Endothelial cell of umbilical vein (primary cell): ENCODE data around the gene PLCH1. TPM values are rescaled to one million over a fixed set of nuclear protein-coding genes. Genes with fewer than 3 reads are reported as not detected.
"Not testable (repeated sequence)": the region's sequence is repeated elsewhere in the genome, so short reads cannot be mapped to it uniquely, and the experiment has no call there.

Experiments used
- BruUV-seq: library from RNA; stranded (reverse); fragments of 400-500 nt; replicated peaks from 2 replicates; lab custom pipeline; 2021; lab: Mats Ljungman, UMichigan
- CTCF ChIA-PET: fragments of 300-600, 350-600 bp; sonication (Branson Sonifier 250); formaldehyde crosslinking; loops from one replicate; lab custom pipeline; 2021; ENCODE audit warnings: antibody characterized with exemption, inconsistent platforms; lab: Charles Lee
- POLR2A ChIA-PET: fragments of 300-600, 350-600 bp; sonication (Branson Sonifier 250); formaldehyde crosslinking; loops from one replicate; lab custom pipeline; 2021; ENCODE audit warnings: antibody characterized with exemption, inconsistent platforms; lab: Charles Lee
- DNase-seq: peaks from one replicate; pipeline ENCODE4 v3.0.0-alpha.2; 2011; ENCODE audit warnings: low read depth, low spot score
- FAIRE-seq: peaks from 2 replicates; lab custom pipeline; 2011; peaks lifted over from hg19 to GRCh38; lab: Jason Lieb, UNC
- H2AFZ ChIP-seq: 2 replicates; pipeline ENCODE4 v1.6.0; 2012; ENCODE audit warnings: low read depth, low read length, control low read depth, inconsistent platforms
- H3K27ac ChIP-seq: 2 replicates; pipeline ENCODE4 v1.5.1; 2011; ENCODE audit warnings: low read depth, mild to moderate bottlenecking, control low read depth, low read length, moderate library complexity; ENCODE audit not compliant: insufficient read depth
- H3K27me3 ChIP-seq, 2 experiments: 2 replicates each; pipeline versions ENCODE4 v1.6.0 to v1.6.1; 2011; ENCODE audit warnings: low read length in 2 of 2, mixed read lengths in 1 of 2; ENCODE audit not compliant: control insufficient read depth in 2 of 2, insufficient read depth in 2 of 2
- H3K36me3 ChIP-seq, 2 experiments: 2 replicates in 1 of 2; 3 replicates in 1 of 2; pipeline ENCODE4 v1.5.1; 2011; ENCODE audit warnings: low read length in 2 of 2, mild to moderate bottlenecking in 1 of 2, moderate library complexity in 1 of 2; ENCODE audit not compliant: control insufficient read depth in 2 of 2, insufficient read depth in 2 of 2; ENCODE audit errors: extremely low read depth in 1 of 2
- H3K4me1 ChIP-seq: 3 replicates; pipeline ENCODE4 v1.5.1; 2011; ENCODE audit warnings: mild to moderate bottlenecking, low read length; ENCODE audit not compliant: control insufficient read depth, insufficient read depth; ENCODE audit errors: extremely low read depth
- H3K4me2 ChIP-seq: 2 replicates; pipeline ENCODE4 v1.6.1; 2011; ENCODE audit warnings: low read length, control low read depth, mixed read lengths; ENCODE audit not compliant: insufficient read depth
- H3K4me3 ChIP-seq, 3 experiments: fragments of 200-600 bp in 1 of 3; sonication (generic), shearing (Covaris generic) in 1 of 3; replicated peaks in 1 of 3; 2 replicates each; pipeline ENCODE4 v1.5.1; 2011 to 2016; ENCODE audit warnings: control low read depth in 3 of 3, low read length in 3 of 3, mild to moderate bottlenecking in 2 of 3, inconsistent platforms in 1 of 3, low read depth in 1 of 3, moderate library complexity in 1 of 3; ENCODE audit not compliant: insufficient read depth in 1 of 3
- H3K79me2 ChIP-seq: 2 replicates; pipeline ENCODE4 v1.6.0; 2012; ENCODE audit warnings: low read length, inconsistent platforms; ENCODE audit not compliant: control insufficient read depth, insufficient read depth
- H3K9ac ChIP-seq: replicated peaks from 2 replicates; pipeline ENCODE3; 2011; ENCODE audit warnings: low read length, control low read depth; ENCODE audit not compliant: insufficient read depth; ENCODE audit errors: extremely low read depth
- H3K9me1 ChIP-seq: replicated peaks from 3 replicates; pipeline ENCODE4 v1.6.0; 2011; ENCODE audit warnings: mild to moderate bottlenecking, low read length; ENCODE audit not compliant: control insufficient read depth, insufficient read depth; ENCODE audit errors: extremely low read depth
- H3K9me3 ChIP-seq: replicated peaks from 2 replicates; pipeline ENCODE4 v1.5.1; 2012; ENCODE audit warnings: low read length, inconsistent platforms; ENCODE audit not compliant: control insufficient read depth, insufficient read depth
- H4K20me1 ChIP-seq: replicated peaks from 2 replicates; pipeline ENCODE3; 2011; ENCODE audit warnings: mild to moderate bottlenecking, low read length; ENCODE audit not compliant: control insufficient read depth, insufficient read depth; ENCODE audit errors: extremely low read depth
- CTCF ChIP-seq, 2 donors: IDR thresholded peaks; 1 replicate in 1 of 2; 2 replicates in 1 of 2; pipeline ENCODE4 v1.5.1; 2011; ENCODE audit warnings: low read length in 2 of 2, mild to moderate bottlenecking in 2 of 2, moderate library complexity in 2 of 2, control low read depth in 1 of 2, inconsistent platforms in 1 of 2, low read depth in 1 of 2; ENCODE audit not compliant: insufficient read depth in 1 of 2; ENCODE audit errors: extremely low read depth in 1 of 2
- FOS ChIP-seq: IDR thresholded peaks from 2 replicates; pipeline ENCODE4 v1.6.1; 2011; ENCODE audit warnings: mild to moderate bottlenecking, low read length, moderate library complexity, borderline replicate concordance; ENCODE audit not compliant: insufficient read depth
- dilution Hi-C: fragments of 300-500 bp; cut with MboI; formaldehyde crosslinking; loops from one replicate; pipeline ENCODE4 v1.15.0; 2019; ENCODE audit warnings: low sequenced_read_pairs; ENCODE audit not compliant: extremely low pct_ligation_motif_present
- intact Hi-C: fragments of 100-400 bp; cut with micrococcal nuclease; formaldehyde crosslinking; loops from one replicate; pipeline ENCODE4 v1.10.0; 2022
- polyA plus RNA-seq, 4 experiments: library from polyadenylated mRNA; depleted of rRNA in 3 of 4; stranded (reverse) in 3 of 4; unstranded in 1 of 4; fragments of >200 nt; gene quantifications; 2 replicates each; pipeline versions ENCODE4 v1.2.1 to v1.2.3, GENCODE V29; 2011 to 2012; ENCODE audit warnings: missing spikeins in 1 of 4
- total RNA-seq: library from RNA; stranded (reverse); gene quantifications from 2 replicates; pipeline ENCODE4 v1.2.3, GENCODE V29; 2021
- TF ChIP-seq, protein P1 (sequence below): IDR thresholded peaks from 2 replicates; pipeline ENCODE4 v1.6.1; 2011; ENCODE audit not compliant: insufficient read depth, insufficient read length

PLCH1 gene
- total and polyA plus RNA-seq, 2 donors (not counting 3 experiments of a cell fraction or from before 2014, with no cell fraction given) = 0.03 TPM; not detected in 1

GRCh38 chr3:155615141-155615540 lies 129.7 kb downstream of the PLCH1 start:
- H3K36me3 ChIP-seq, H4K20me1 ChIP-seq, POLR2A ChIA-PET, H3K9ac ChIP-seq, H3K27ac ChIP-seq, H2AFZ ChIP-seq, FAIRE-seq, H3K4me1 ChIP-seq, H3K9me1 ChIP-seq, H3K4me3 ChIP-seq, BruUV-seq, dilution Hi-C loops, H3K4me2 ChIP-seq, H3K79me2 ChIP-seq, CTCF ChIA-PET, DNase-seq, intact Hi-C loops, H3K9me3 ChIP-seq, H3K27me3 ChIP-seq: not testable (repeated sequence)

DNA sequence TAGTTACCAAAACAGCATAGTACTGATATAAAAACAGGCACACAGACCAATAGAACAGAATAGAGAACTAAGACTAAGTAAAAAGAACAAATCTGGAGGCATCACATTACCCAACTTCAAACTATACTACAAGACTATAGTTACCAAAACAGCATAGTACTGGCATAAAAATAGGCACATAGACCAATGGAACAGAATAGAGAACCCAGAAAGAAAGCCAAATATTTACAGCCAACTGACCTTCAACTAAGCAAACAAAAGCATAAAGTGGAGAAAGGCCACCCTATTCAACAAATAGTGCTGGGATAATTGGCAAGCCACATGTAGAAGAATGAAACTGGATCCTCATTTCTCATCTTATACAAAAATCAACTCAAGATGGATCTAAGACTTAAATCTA lies 130.5 kb downstream of the PLCH1 start:
- H3K9ac ChIP-seq, H3K9me1 ChIP-seq, DNase-seq, H3K27ac ChIP-seq, dilution Hi-C loops, H3K4me2 ChIP-seq, BruUV-seq, H3K36me3 ChIP-seq, CTCF ChIA-PET, H4K20me1 ChIP-seq, FAIRE-seq, H3K4me1 ChIP-seq, H3K4me3 ChIP-seq, POLR2A ChIA-PET, H3K79me2 ChIP-seq, H3K27me3 ChIP-seq, intact Hi-C loops, H3K9me3 ChIP-seq, H2AFZ ChIP-seq: not testable (repeated sequence)

DNA sequence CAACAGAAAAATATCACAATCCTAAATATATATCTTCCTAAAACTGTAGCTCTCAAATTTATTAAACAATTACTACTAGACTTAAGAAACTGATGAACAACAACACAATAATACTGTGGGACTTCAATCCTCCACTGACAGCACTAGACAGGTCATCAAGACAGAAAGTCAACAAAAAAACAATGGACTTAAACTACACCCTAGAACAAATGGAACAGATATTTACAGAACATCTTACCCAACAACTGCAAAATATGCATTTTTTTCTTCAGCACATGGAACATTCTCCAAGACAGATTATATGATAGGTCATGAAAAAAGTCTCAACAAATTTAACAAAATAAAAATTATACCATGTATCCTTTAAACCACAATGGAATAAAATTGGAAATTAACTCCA lies 133.4 kb downstream of the PLCH1 start:
- H2AFZ ChIP-seq = no peak overlapping the region
- no peak for TF ChIP-seq FOS
- no peak for TF ChIP-seq CTCF (IDR thresholded peaks at IDR 0.05; ENCODE audit: extremely low read depth in 1 of 2, insufficient read depth in 1 of 2, low read depth in 1 of 2, low read length in 2 of 2)
- TF ChIP-seq, protein P1, sequence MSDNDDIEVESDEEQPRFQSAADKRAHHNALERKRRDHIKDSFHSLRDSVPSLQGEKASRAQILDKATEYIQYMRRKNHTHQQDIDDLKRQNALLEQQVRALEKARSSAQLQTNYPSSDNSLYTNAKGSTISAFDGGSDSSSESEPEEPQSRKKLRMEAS = no peak
- H3K79me2 ChIP-seq = no peaks in the 10 kb centered on the region
- no peaks in the 10 kb centered on the region for H3K4me1 ChIP-seq
- no peak overlapping the region for H3K4me3 ChIP-seq
- H3K36me3 ChIP-seq = no peaks in the 10 kb centered on the region
- no peak overlapping the region for H3K9ac ChIP-seq
- dilution Hi-C loops (no loop called here), intact Hi-C loops (no loop called here)
- H3K9me3 ChIP-seq = no peaks in the 10 kb centered on the region
- BruUV-seq = no TSS peak
- ChIA-PET CTCF (no interaction called here), POLR2A (no interaction called here)
- no peak overlapping the region for H3K27ac ChIP-seq
- no peak overlapping the region for H3K4me2 ChIP-seq
- FAIRE-seq (no peak), DNase-seq (no peak)
- H3K27me3 ChIP-seq = no peaks in the 10 kb centered on the region
- H4K20me1 ChIP-seq = no peaks in the 10 kb centered on the region
- H3K9me1 ChIP-seq = no peaks in the 10 kb centered on the region
